ENCODE results near the gene EPAS1.

DNA sequence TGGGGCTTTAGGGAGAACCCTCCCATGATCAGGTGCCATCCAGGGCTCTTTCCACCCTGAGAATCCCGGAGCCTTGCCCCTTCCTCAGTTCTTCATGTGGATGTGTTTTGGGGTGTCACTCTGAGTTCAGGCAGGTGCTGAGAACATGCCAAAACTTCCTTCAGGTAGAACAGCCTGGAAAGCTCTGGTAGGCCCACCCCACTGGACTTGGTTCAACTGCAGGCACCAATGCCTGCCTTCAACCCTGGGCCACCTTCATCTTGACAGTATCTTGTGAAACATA is 85.8 kb downstream of the EPAS1 start:
- TF ChIP-seq, protein P1, sequence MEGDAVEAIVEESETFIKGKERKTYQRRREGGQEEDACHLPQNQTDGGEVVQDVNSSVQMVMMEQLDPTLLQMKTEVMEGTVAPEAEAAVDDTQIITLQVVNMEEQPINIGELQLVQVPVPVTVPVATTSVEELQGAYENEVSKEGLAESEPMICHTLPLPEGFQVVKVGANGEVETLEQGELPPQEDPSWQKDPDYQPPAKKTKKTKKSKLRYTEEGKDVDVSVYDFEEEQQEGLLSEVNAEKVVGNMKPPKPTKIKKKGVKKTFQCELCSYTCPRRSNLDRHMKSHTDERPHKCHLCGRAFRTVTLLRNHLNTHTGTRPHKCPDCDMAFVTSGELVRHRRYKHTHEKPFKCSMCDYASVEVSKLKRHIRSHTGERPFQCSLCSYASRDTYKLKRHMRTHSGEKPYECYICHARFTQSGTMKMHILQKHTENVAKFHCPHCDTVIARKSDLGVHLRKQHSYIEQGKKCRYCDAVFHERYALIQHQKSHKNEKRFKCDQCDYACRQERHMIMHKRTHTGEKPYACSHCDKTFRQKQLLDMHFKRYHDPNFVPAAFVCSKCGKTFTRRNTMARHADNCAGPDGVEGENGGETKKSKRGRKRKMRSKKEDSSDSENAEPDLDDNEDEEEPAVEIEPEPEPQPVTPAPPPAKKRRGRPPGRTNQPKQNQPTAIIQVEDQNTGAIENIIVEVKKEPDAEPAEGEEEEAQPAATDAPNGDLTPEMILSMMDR (conservative IDR thresholded peaks at IDR 0.05), result no peak
- no peak for TF ChIP-seq ZFX (IDR thresholded peaks at IDR 0.05)
